Breast epithelium (tissue), 4 donors: ENCODE data around the gene TRPM3. TPM values are rescaled to one million over a fixed set of nuclear protein-coding genes. Genes with fewer than 3 reads are reported as not detected.

ENCODE experiments used
- DNase-seq, 2 donors: peaks; one replicate each; pipeline ENCODE4 v3.0.0-alpha.2; 2019; ENCODE audit warnings: low spot score in 2 of 2
- H3K27ac ChIP-seq, 2 donors: fragments of 200-600 bp; sonication (generic) in 1 of 2; one replicate each; pipeline ENCODE4 v1.5.1; 2016 to 2019; ENCODE audit warnings: mild to moderate bottlenecking in 1 of 2
- H3K27me3 ChIP-seq, 2 donors: fragments of 200-600 bp; sonication (generic) in 1 of 2; one replicate each; pipeline versions ENCODE4 v1.5.1 to v1.6.0; 2017 to 2019; ENCODE audit warnings: control low read depth in 1 of 2, mild to moderate bottlenecking in 1 of 2
- H3K36me3 ChIP-seq: fragments of 200-600 bp; one replicate; pipeline ENCODE4 v1.5.1; 2019
- H3K4me1 ChIP-seq, 2 donors: fragments of 200-600 bp; sonication (generic); one replicate each; pipeline ENCODE4 v1.5.1; 2016 to 2019; ENCODE audit warnings: control low read depth in 1 of 2
- H3K4me3 ChIP-seq, 3 donors: fragments of 200-600 bp; sonication (generic); 1 replicate in 2 of 3; 2 replicates in 1 of 3; pipeline ENCODE4 v1.5.1; 2016 to 2019; ENCODE audit warnings: mild to moderate bottlenecking in 3 of 3, moderate library complexity in 2 of 3
- H3K9me3 ChIP-seq, 2 donors: fragments of 200-600 bp; sonication (generic) in 1 of 2; one replicate each; pipeline ENCODE4 v1.5.1; 2016 to 2019; ENCODE audit warnings: control low read depth in 1 of 2
- CTCF ChIP-seq, 3 donors: fragments of 450-650 bp; IDR thresholded peaks; one replicate each; pipeline ENCODE4 v1.5.1; 2016 to 2017; ENCODE audit warnings: antibody characterized with exemption in 3 of 3, mild to moderate bottlenecking in 3 of 3, moderate library complexity in 3 of 3
- POLR2A ChIP-seq: fragments of 450-650 bp; IDR thresholded peaks from one replicate; pipeline ENCODE4 v1.6.1; 2016; ENCODE audit warnings: antibody characterized with exemption, mild to moderate bottlenecking, moderate library complexity
- POLR2AphosphoS5 ChIP-seq, 3 donors: sonication (generic); formaldehyde crosslinking; IDR thresholded peaks; one replicate each; pipeline ENCODE4 v1.6.1; 2017; ENCODE audit warnings: antibody characterized with exemption in 3 of 3
- intact Hi-C: fragments of 100-400 bp; cut with DNase I; formaldehyde crosslinking; loops from one replicate; pipeline ENCODE4 v1.15.1; 2023; ENCODE audit warnings: low total_unique reads
- total RNA-seq, 3 donors: library from RNA; depleted of rRNA; stranded (reverse); fragments of >200 nt; gene quantifications; one replicate each; pipeline ENCODE4 v1.1.0, GENCODE V29; 2016

The TRPM3 gene
- under 1 TPM; 0.33 to 0.88 (median 0.64) TPM for total RNA-seq

- no peaks in the 10 kb centered on the region for H3K4me1 ChIP-seq
- DNase-seq: no peak
- H3K4me3 ChIP-seq: peak within 1 kb of the TSS in 1 of 3 donors; percentile 12
- H3K27me3 ChIP-seq: peaks cover 0 to 34% of the 10 kb centered on the region in 2 donors
- no peaks in the 10 kb centered on the region for H3K36me3 ChIP-seq
- intact Hi-C loops: loop anchor here (5.0 kb wide), 1 partner anchor 346 kb away; no protein-coding TSS in a partner anchor
- no peaks in the 10 kb centered on the region for H3K9me3 ChIP-seq
- TF ChIP-seq POLR2AphosphoS5 (IDR thresholded peaks at IDR 0.05) (no peak), POLR2A (no peak), CTCF (IDR thresholded peaks at IDR 0.05) (no peak)
- no peak within 1 kb of the TSS for H3K27ac ChIP-seq
Observed at GRCh38 chr9:71121275-71122021, at the start of gene TRPM3. TRPM3 (minus strand) TSS chr9:71121621; CDS start chr9:71121354, 267 bp downstream.

GRCh38 chr9:71168418-71168817 lies 47.0 kb upstream of the TRPM3 start:
- no peaks in the 10 kb centered on the region for H3K36me3 ChIP-seq
- no peaks in the 10 kb centered on the region for H3K4me1 ChIP-seq
- TF ChIP-seq POLR2A (no peak), POLR2AphosphoS5 (IDR thresholded peaks at IDR 0.05) (no peak), CTCF (IDR thresholded peaks at IDR 0.05) (no peak)
- H3K9me3 ChIP-seq: no peaks in the 10 kb centered on the region
- intact Hi-C loops: no loop called here
- H3K27ac ChIP-seq: no peak overlapping the region
- no peaks in the 10 kb centered on the region for H3K27me3 ChIP-seq
- H3K4me3 ChIP-seq: no peak overlapping the region
- no peak for DNase-seq

GRCh38 chr9:71162126-71162525 lies 40.7 kb upstream of the TRPM3 start:
- DNase-seq: no peak
- Histone ChIP-seq H3K27me3 (no peaks in the 10 kb centered on the region), H3K9me3 (no peaks in the 10 kb centered on the region), H3K4me3 (no peak overlapping the region), H3K27ac (no peak overlapping the region), H3K36me3 (no peaks in the 10 kb centered on the region), H3K4me1 (no peaks in the 10 kb centered on the region)
- TF ChIP-seq CTCF (IDR thresholded peaks at IDR 0.05) (no peak), POLR2A (no peak), POLR2AphosphoS5 (IDR thresholded peaks at IDR 0.05) (no peak)
- intact Hi-C loops: no loop called here

GRCh38 chr9:71157731-71158130 lies 36.3 kb upstream of the TRPM3 start:
- no peak for TF ChIP-seq POLR2AphosphoS5 (IDR thresholded peaks at IDR 0.05)
- TF ChIP-seq POLR2A: no peak
- no peak for TF ChIP-seq CTCF (IDR thresholded peaks at IDR 0.05)
- intact Hi-C loops: no loop called here
- Histone ChIP-seq H3K27me3 (no peaks in the 10 kb centered on the region), H3K27ac (no peak overlapping the region), H3K9me3 (no peaks in the 10 kb centered on the region), H3K4me1 (no peaks in the 10 kb centered on the region), H3K36me3 (no peaks in the 10 kb centered on the region), H3K4me3 (no peak overlapping the region)
- DNase-seq: no peak

- Histone ChIP-seq H3K4me3 (no peak overlapping the region), H3K27me3 (no peaks in the 10 kb centered on the region), H3K36me3 (no peaks in the 10 kb centered on the region), H3K9me3 (no peaks in the 10 kb centered on the region), H3K27ac (no peak overlapping the region), H3K4me1 (no peaks in the 10 kb centered on the region)
- intact Hi-C loops: no loop called here
- TF ChIP-seq POLR2A: no peak
- no peak for TF ChIP-seq CTCF (IDR thresholded peaks at IDR 0.05)
- TF ChIP-seq POLR2AphosphoS5 (IDR thresholded peaks at IDR 0.05): no peak
- no peak for DNase-seq
Observed at GRCh38 chr9:71147368-71147767, 25.9 kb upstream of the TRPM3 start.
